ENCODE measurements around the gene ERH. TPM values are rescaled to one million over a fixed set of nuclear protein-coding genes. Genes with fewer than 3 reads are reported as not detected.

ERH gene
- total and polyA plus RNA-seq, 8 donors = 134 to 309 (median 279) TPM

- DNase-seq = peak in 2 of 4 donors; percentile 12 to 43
- no peaks in the 10 kb centered on the region for H3K4me1 ChIP-seq
- no peaks in the 10 kb centered on the region for H3K36me3 ChIP-seq
- no peak overlapping the region for H3K4me3 ChIP-seq
- H3K9me3 ChIP-seq = no peaks in the 10 kb centered on the region
- TF ChIP-seq, protein P1, sequence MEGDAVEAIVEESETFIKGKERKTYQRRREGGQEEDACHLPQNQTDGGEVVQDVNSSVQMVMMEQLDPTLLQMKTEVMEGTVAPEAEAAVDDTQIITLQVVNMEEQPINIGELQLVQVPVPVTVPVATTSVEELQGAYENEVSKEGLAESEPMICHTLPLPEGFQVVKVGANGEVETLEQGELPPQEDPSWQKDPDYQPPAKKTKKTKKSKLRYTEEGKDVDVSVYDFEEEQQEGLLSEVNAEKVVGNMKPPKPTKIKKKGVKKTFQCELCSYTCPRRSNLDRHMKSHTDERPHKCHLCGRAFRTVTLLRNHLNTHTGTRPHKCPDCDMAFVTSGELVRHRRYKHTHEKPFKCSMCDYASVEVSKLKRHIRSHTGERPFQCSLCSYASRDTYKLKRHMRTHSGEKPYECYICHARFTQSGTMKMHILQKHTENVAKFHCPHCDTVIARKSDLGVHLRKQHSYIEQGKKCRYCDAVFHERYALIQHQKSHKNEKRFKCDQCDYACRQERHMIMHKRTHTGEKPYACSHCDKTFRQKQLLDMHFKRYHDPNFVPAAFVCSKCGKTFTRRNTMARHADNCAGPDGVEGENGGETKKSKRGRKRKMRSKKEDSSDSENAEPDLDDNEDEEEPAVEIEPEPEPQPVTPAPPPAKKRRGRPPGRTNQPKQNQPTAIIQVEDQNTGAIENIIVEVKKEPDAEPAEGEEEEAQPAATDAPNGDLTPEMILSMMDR (IDR thresholded peaks at IDR 0.05) = no peak
- intact Hi-C loops (cut with DNase I) = no loop called here
- H3K27ac ChIP-seq = no peak overlapping the region
- peak; percentile 75 for ATAC-seq
- no peaks in the 10 kb centered on the region for H3K27me3 ChIP-seq
Observed at GRCh38 chr14:69337984-69338383, 60.1 kb downstream of the ERH start.

DNA sequence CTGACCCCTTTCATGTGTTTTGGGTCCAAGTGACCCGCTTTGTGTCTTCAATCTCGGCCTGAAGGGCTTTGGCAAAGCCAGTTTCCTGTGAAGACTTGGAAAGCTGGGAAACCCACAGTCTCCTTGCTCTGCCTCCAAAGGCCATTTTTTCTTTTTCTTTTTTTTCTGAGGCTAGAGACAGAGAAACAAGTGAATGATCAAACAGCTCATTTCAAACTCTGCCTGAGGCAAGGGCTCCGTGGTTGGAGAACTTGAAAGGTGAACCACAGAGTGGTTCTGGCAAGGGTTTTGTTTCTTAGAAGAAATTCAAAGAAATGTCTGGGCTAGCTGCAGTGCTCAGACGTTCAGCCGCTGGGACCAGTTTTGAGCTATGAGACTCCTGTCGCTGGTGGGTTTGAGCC lies 62.7 kb downstream of the ERH start:
- no peak overlapping the region for H3K4me3 ChIP-seq
- intact Hi-C loops (cut with DNase I) = no loop called here
- no peaks in the 10 kb centered on the region for H3K27me3 ChIP-seq
- no peaks in the 10 kb centered on the region for H3K9me3 ChIP-seq
- ATAC-seq (no peak), DNase-seq (peak in 1 of 4 donors; percentile 36)
- H3K36me3 ChIP-seq = no peaks in the 10 kb centered on the region
- no peak overlapping the region for H3K27ac ChIP-seq
- no peaks in the 10 kb centered on the region for H3K4me1 ChIP-seq
- TF ChIP-seq, protein P1 (IDR thresholded peaks at IDR 0.05) = no peak

DNA sequence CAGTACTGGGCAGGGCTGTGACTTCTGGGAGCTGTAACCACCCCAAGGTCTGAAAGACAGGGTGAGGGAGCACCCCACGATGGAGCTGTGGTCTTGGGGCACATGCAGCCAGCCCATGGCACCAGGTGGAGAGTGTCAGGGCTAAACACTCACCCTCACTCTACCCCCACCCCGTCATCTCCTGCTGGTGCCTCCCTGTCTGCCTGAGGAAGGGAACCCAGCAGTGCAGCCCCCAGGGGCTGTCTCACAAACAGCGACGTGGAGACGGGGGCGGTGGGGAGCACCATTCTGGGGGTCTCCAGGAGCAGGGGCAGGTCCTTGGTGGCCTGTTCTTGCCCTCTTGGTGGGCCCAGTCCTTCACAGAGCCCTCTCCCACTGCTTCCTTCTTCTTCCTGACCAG lies 63.5 kb downstream of the ERH start:
- no peaks in the 10 kb centered on the region for H3K27me3 ChIP-seq
- DNase-seq (peak in 1 of 4 donors; percentile 44), ATAC-seq (no peak)
- H3K4me3 ChIP-seq = no peak overlapping the region
- H3K27ac ChIP-seq = no peak overlapping the region
- H3K9me3 ChIP-seq = no peaks in the 10 kb centered on the region
- no peaks in the 10 kb centered on the region for H3K4me1 ChIP-seq
- no peaks in the 10 kb centered on the region for H3K36me3 ChIP-seq
- TF ChIP-seq, protein P1 (IDR thresholded peaks at IDR 0.05) = no peak
- intact Hi-C loops (cut with DNase I) = no loop called here

GRCh38 chr14:69333791-69334337 lies 64.2 kb downstream of the ERH start:
- Histone ChIP-seq H3K27me3 (no peaks in the 10 kb centered on the region), H3K36me3 (no peaks in the 10 kb centered on the region), H3K4me3 (no peak overlapping the region), H3K4me1 (no peaks in the 10 kb centered on the region), H3K9me3 (no peaks in the 10 kb centered on the region), H3K27ac (no peak overlapping the region)
- DNase-seq = peak in 1 of 4 donors; percentile 30
- intact Hi-C loops (cut with DNase I) = no loop called here
- TF ChIP-seq, protein P1 (IDR thresholded peaks at IDR 0.05) = no peak
- ATAC-seq = no peak

GRCh38 chr14:69332782-69333395 lies 65.2 kb downstream of the ERH start:
- intact Hi-C loops (cut with DNase I) = no loop called here
- DNase-seq = peak in 1 of 4 donors; percentile 62

More at GRCh38 chr14:69332782-69333395, 65.2 kb downstream of the ERH start:
- H3K4me1 ChIP-seq = no peaks in the 10 kb centered on the region
- H3K27ac ChIP-seq = no peak overlapping the region
- TF ChIP-seq, protein P1 (IDR thresholded peaks at IDR 0.05) = no peak
- H3K36me3 ChIP-seq = no peaks in the 10 kb centered on the region
- H3K27me3 ChIP-seq = no peaks in the 10 kb centered on the region
- no peaks in the 10 kb centered on the region for H3K9me3 ChIP-seq
- no peak for ATAC-seq
- no peak overlapping the region for H3K4me3 ChIP-seq

Measured in left lung (tissue), 10 donors.